GM19099 (cell line): ENCODE measurements around the gene NTMT1.

ENCODE experiments used
- POLR2A ChIP-seq: IDR thresholded peaks from 3 replicates; pipeline ENCODE4 v1.6.1; 2011; ENCODE audit warnings: low read depth; ENCODE audit not compliant: insufficient read length; ENCODE audit errors: extremely low read depth

The NTMT1 gene

DNA sequence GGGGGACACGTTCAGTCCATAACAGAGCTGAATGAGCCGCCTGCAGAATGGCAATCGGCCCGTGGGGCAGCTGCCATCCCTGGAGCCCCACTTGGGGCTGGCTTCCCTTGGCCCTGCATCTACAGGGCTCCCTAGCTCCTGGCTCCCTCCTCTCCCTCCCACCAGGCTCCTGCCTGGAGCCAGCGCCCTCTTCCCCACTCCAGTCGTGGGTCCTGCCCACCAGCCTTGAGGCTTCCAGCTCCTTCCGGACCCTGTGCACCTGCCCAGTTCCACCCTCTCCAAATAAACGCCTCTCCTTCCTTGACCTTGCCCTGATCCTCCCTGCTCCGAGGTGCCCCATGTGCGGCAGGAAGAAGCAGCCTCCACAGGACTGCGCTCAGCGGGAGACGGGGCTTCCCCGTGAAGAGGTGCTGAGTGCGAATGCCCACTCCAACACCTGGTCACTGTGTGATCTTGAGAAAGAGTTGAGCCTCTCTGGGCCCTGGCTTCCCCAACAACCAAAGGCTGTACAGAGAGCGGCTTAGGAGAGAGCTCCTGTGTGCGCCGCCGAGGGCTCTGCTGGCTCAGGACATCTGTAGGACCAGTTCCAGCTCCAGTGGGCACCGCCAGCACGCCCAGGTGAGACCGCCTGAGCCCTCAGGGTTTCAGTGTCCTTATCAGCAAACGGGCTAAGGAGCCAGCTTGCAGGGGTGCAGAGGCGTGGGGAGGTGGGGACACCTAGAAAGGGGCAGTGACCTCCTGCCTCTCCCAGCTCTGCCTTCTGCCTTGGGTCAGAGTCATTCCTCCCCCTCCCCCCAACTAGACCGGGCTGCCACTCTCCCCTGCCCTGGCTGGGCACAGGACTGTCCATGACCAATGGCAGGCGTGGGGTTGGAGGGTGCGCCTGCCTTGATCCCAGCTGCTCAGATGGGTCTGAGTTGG lies 17.1 kb upstream of the NTMT1 start:
- TF ChIP-seq POLR2A, result no peak

- peak; percentile 14 for TF ChIP-seq POLR2A
Measured at GRCh38 chr9:129609486-129610212, 16.3 kb upstream of the NTMT1 start.

DNA sequence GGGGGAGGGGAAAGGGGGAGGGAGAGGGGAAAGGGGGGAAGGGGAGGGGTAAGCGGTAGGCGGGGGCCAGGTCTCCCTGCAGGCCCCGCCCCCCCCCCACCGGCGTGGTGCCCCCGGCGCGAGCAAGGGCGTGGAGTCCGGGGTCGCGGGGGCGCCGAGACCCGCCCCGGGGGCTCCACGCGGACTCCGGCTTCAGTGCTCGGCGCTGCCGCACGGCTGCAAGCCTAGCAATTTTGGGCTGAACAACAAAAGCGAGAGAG lies 15.8 kb upstream of the NTMT1 start:
- TF ChIP-seq POLR2A, result no peak

GRCh38 chr9:129610473-129611306 lies 15.3 kb upstream of the NTMT1 start:
- no peak for TF ChIP-seq POLR2A

DNA sequence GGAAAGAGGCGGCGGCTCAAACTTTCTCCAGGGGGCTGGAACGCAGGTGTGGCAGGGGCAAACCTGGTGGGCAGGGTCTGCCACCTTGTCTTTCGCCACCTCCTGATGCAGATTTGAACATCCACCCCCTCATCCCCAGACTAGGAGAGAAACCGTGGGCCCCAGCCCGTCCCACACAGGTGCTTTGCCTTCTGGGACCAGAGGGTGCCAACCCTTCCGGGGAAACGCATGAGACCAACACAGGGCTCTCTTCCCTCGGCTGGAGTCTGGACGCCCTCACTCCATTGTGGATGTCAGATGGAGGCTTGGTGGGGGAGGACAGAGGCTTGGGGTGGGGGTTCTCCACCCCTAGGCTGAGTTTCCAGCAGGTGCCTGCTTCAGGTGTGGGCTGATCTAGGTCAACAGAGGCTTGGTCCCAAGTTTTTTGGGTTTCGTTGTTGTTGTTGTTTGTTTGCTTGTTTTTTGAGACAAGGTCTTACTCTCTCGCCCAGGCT lies 14.6 kb upstream of the NTMT1 start:
- no peak for TF ChIP-seq POLR2A

- TF ChIP-seq POLR2A, result no peak
Measured at GRCh38 chr9:129612123-129612522, 13.8 kb upstream of the NTMT1 start.

DNA sequence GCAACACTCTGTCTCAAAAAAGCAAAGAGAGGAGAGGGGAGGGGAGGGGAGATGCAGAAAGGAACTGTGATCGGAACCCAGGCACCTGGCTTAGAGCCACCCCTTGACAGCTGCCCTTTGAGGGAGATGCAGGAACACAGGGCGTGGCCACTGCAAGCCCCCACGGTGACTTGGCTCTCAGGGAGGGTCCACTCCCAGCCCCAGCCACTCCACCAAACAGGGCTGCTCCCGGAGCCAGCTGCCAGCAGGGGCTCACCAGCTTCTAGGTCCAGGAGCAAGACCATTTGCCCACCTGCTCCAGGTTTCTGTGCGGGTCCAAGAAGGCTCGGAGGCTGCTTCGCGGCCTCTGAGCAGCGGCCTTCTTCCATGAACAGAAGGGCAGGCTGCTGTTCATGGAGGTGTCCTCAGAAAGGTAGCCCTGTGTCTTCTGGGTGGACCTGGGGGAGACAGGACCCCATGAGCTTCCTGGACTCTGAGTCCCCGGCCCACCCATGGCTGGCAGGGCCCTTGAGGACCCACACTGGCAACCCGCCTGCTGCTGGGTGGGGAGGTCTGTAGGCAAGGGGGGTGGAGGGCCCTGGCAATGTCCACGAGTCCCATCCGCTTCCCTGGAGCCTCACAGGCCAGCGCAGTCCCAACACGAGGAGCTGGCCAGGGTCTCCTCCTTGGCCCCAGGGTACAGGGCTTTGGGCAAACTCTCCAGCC lies 13.0 kb upstream of the NTMT1 start:
- no peak for TF ChIP-seq POLR2A

GRCh38 chr9:129613520-129614175 lies 12.3 kb upstream of the NTMT1 start:
- no peak for TF ChIP-seq POLR2A

DNA sequence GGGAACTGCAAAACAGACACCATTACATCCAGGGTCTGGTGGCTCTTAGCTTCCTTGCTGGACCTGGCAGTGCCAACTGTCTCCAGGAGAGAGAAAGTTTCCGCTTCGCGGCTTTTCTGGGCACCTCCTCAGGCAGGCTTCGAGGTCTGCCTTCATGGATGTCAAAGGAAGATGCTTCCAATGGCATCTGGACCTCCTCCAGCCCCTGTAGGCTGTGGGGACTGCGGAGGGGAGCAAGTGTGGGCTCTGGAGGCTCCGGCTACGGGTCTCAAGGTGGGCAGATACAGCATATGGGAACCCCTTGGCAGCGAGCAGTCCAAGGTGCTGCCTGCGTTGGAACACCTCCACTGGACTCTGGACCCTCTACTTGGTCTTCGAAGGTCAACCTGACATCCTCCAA lies 11.0 kb upstream of the NTMT1 start:
- TF ChIP-seq POLR2A, result no peak

DNA sequence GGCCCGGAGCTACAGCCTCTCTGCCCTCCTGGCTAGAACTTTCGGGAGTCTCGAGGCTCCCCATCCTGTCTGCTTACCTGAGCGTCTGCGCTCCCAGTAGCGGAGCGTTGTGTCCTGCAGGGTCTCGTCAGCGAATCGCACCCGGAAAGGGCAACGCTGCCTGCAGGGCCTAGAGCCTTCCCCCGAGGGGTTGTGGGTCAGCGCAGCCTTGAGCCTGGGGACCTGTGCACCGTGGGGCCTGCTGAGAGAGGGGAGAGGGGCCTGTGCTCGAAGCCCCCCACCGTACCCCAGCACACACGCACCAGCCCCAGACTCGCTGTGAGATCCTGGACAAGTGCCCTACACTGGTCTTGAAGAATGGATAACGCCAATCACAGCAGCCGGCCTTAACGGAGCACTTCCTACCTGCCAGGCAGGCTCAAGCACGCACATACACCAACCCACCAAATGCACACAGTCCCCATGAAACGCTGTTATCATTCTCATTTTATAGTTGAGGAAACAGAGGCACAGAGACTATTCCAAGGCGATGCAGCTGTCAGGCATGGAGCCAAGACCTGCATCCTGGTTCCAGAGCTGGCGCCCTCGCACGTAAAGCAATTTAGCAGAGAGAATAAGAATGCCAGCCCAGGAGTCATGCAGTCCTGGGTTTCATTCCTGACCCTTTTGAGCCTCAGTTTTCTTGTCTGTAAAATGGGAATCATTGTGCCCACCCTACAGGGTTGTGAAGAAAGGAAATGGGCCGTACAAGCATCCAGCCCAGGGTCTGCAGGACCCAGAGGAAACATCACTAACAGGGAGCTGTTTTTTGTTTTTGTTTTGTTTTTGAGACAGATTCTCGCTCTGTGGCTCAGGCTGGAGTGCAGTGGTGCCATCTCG lies 10.3 kb upstream of the NTMT1 start:
- no peak for TF ChIP-seq POLR2A

- no peak for TF ChIP-seq POLR2A
Measured at GRCh38 chr9:129617167-129617566, 8.8 kb upstream of the NTMT1 start.

DNA sequence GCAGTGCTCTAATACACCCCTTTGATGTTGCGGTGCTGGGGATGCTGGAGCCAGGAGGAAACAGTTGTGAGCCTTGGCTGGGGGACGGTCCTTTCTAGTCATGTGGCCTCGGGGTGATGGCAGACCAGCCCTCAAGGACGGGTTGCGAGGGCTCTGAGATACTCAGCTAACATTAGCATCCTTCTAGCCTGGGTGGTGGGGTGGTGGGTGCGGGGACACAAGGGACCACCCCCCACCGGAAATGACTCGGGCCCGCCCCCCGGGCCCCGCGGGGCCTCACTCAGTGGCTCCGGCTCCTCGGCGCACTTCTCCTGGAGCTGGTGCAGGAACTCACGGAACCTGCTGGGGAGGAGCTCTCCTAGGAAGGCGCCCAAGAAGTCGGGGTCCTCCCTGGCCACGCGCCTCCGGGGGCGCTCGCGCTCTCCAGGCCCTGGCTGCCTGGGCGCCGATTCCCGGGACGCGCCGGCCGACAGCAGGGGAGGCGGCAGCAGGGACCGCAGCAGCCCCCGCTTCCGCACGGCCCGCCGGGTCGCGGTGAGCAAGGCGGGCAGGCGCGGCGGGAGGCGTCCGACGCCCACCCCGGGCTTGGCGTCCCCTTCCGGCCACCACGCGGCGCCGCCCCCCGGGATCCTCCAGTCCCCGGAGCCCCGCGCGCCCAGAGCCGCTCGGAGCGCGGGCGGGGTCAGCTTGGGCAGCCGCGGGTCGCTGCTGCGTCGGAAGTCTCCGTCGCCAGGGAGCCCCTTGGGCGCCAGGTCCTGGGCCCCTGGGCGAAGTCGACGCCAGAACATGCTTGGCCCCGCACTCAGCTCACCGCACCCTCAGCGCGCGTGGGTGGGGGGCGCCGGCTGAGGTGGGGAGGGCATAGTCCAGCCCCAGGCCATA lies 5.9 kb upstream of the NTMT1 start:
- TF ChIP-seq POLR2A, result no peak

GRCh38 chr9:129620669-129621295 lies 5.2 kb upstream of the NTMT1 start, which contains the start of gene C9orf50:
TSS of gene C9orf50 (minus strand) at chr9:129621101. CDS start at chr9:129620574, 527 bp downstream.
- TF ChIP-seq POLR2A, result no peak
